HepG2 (cell line): ENCODE measurements around the gene CA9. TPM values are rescaled to one million over a fixed set of nuclear protein-coding genes. Genes with fewer than 3 reads are reported as not detected.

Source experiments
- ATAC-seq: fragments of 200-7000 bp; cut with Tn5 transposase; 3 replicates; pipeline ENCODE4 v1.9.1; 2020; ENCODE audit warnings: mild to moderate bottlenecking, moderate library complexity
- BruUV-seq: library from RNA; stranded (reverse); fragments of 400-500 nt; replicated peaks from 2 replicates; lab custom pipeline; 2021; lab: Mats Ljungman, UMichigan
- CTCF ChIA-PET: fragments of 300-600 bp; formaldehyde crosslinking; extraction: SDS; loops from one replicate; lab custom pipeline; 2021; ENCODE audit warnings: low total read pairs, inconsistent platforms, low intra/inter-chr PET ratio; lab: Yijun Ruan, JAX
- POLR2A ChIA-PET: fragments of 350-600 bp; sonication (Branson Sonifier 250); formaldehyde crosslinking; loops from one replicate; lab custom pipeline; 2020; ENCODE audit warnings: antibody characterized with exemption, inconsistent platforms; lab: Yijun Ruan, JAX
- DNase-seq: peaks from one replicate; pipeline ENCODE4 v3.0.0-alpha.2; 2015; ENCODE audit warnings: low spot score
- FAIRE-seq: peaks from 3 replicates; lab custom pipeline; 2011; peaks lifted over from hg19 to GRCh38; lab: Jason Lieb, UNC
- H2AFZ ChIP-seq: one replicate; pipeline ENCODE4 v1.6.1; 2011; ENCODE audit warnings: low read length, inconsistent platforms
- H3K27ac ChIP-seq: fragments of 300-600 bp; 3 replicates; pipeline ENCODE4 v1.8.0; 2011; ENCODE audit warnings: mixed run types, mild to moderate bottlenecking, mixed read lengths, low read length, inconsistent platforms; ENCODE audit not compliant: insufficient read depth; ENCODE audit errors: extremely low read length
- H3K27me3 ChIP-seq, 2 experiments: fragments of 200-600 bp in 1 of 2; 2 replicates in 1 of 2; 3 replicates in 1 of 2; pipeline versions ENCODE4 v1.6.0 to v1.8.0; 2011; ENCODE audit warnings: low read length in 2 of 2, mild to moderate bottlenecking in 2 of 2, moderate library complexity in 2 of 2, inconsistent platforms in 1 of 2; ENCODE audit not compliant: insufficient read depth in 2 of 2, control insufficient read depth in 1 of 2
- H3K36me3 ChIP-seq, 2 experiments: fragments of 200-600 bp in 1 of 2; replicated peaks in 1 of 2; 2 replicates in 1 of 2; 3 replicates in 1 of 2; pipeline versions ENCODE4 v1.5.1 to v1.8.0; 2011; ENCODE audit warnings: low read length in 2 of 2, inconsistent platforms in 1 of 2; ENCODE audit not compliant: insufficient read depth in 2 of 2, control insufficient read depth in 1 of 2
- H3K4me1 ChIP-seq: 2 replicates; pipeline ENCODE4 v1.5.1; 2012; ENCODE audit warnings: low read length, inconsistent platforms; ENCODE audit not compliant: insufficient read depth
- H3K4me2 ChIP-seq: 2 replicates; pipeline ENCODE4 v1.6.0; 2011; ENCODE audit warnings: low read depth, low read length, inconsistent platforms
- H3K4me3 ChIP-seq, 3 experiments: fragments of 200-600 bp in 1 of 3; sonication (generic), shearing (Covaris generic) in 1 of 3; replicated peaks in 1 of 3; 2 replicates each; pipeline ENCODE4 v1.5.1; 2011 to 2016; ENCODE audit warnings: low read length in 3 of 3, inconsistent platforms in 2 of 3, low read depth in 2 of 3, mild to moderate bottlenecking in 2 of 3, control low read depth in 1 of 3, mixed read lengths in 1 of 3; ENCODE audit not compliant: insufficient read depth in 1 of 3
- H3K79me2 ChIP-seq: one replicate; pipeline ENCODE4 v1.6.1; 2011; ENCODE audit warnings: low read length, inconsistent platforms; ENCODE audit not compliant: insufficient read depth
- H3K9ac ChIP-seq: 2 replicates; pipeline ENCODE4 v1.6.0; 2011; ENCODE audit warnings: mild to moderate bottlenecking, low read depth, low read length, inconsistent platforms; ENCODE audit not compliant: insufficient read depth
- H3K9me3 ChIP-seq: 2 replicates; pipeline ENCODE4 v1.5.1; 2012; ENCODE audit warnings: mild to moderate bottlenecking, low read length
- H4K20me1 ChIP-seq: 2 replicates; pipeline ENCODE4 v1.6.0; 2011; ENCODE audit warnings: inconsistent platforms, mild to moderate bottlenecking, low read length, moderate library complexity; ENCODE audit not compliant: insufficient read depth
- ARNTL ChIP-seq: sonication (generic); formaldehyde crosslinking; IDR thresholded peaks from 2 replicates; pipeline ENCODE4 v1.4.0; 2020; ENCODE audit warnings: mild to moderate bottlenecking, missing genetic modification reagents
- FOXK1 ChIP-seq: sonication (generic); formaldehyde crosslinking; IDR thresholded peaks from 2 replicates; pipeline ENCODE4 v1.4.0; 2020; ENCODE audit warnings: low read depth, missing genetic modification reagents, borderline replicate concordance
- KAT2B ChIP-seq: fragments of 150-350 bp; IDR thresholded peaks from 2 replicates; pipeline ENCODE4 v1.6.1; 2014; ENCODE audit warnings: low read depth, low read length, borderline replicate concordance
- MAF1 ChIP-seq: sonication (generic); formaldehyde crosslinking; IDR thresholded peaks from 2 replicates; pipeline ENCODE4 v1.5.0; 2020; ENCODE audit warnings: missing genetic modification reagents, borderline replicate concordance
- MLX ChIP-seq: IDR thresholded peaks from 2 replicates; pipeline ENCODE4 v1.6.1; 2016
- NFYC ChIP-seq: IDR thresholded peaks from 2 replicates; pipeline ENCODE4 v1.6.1; 2016; ENCODE audit warnings: missing genetic modification reagents, missing compliant biosample characterization
- SCMH1 ChIP-seq: sonication (generic); formaldehyde crosslinking; IDR thresholded peaks from 2 replicates; pipeline ENCODE4 v1.9.0; 2021; ENCODE audit warnings: missing genetic modification reagents, mild to moderate bottlenecking, borderline replicate concordance
- SP5 ChIP-seq: IDR thresholded peaks from 2 replicates; pipeline ENCODE4 v1.6.1; 2016; ENCODE audit warnings: low read depth, borderline replicate concordance
- TEAD3 ChIP-seq: optimal IDR thresholded peaks from 2 replicates; pipeline ENCODE3; 2016; ENCODE audit warnings: borderline replicate concordance
- TGIF2 ChIP-seq: IDR thresholded peaks from 2 replicates; pipeline ENCODE4 v1.6.1; 2016; ENCODE audit warnings: control low read depth, missing compliant biosample characterization
- YEATS4 ChIP-seq: sonication (generic); formaldehyde crosslinking; IDR thresholded peaks from 2 replicates; pipeline ENCODE4 v1.4.0; 2020; ENCODE audit warnings: missing genetic modification reagents, borderline replicate concordance
- ZBTB1 ChIP-seq: sonication (generic); formaldehyde crosslinking; IDR thresholded peaks from 2 replicates; pipeline ENCODE4 v1.4.0; 2020; ENCODE audit warnings: missing genetic modification reagents, borderline replicate concordance
- ZBTB33 ChIP-seq: sonication (generic); formaldehyde crosslinking; IDR thresholded peaks from 2 replicates; pipeline ENCODE4 v1.4.0; 2020; ENCODE audit warnings: missing genetic modification reagents
- ZBTB38 ChIP-seq: sonication (generic); formaldehyde crosslinking; IDR thresholded peaks from 2 replicates; pipeline ENCODE4 v1.5.1; 2020; ENCODE audit warnings: mild to moderate bottlenecking, missing genetic modification reagents
- ZBTB7A ChIP-seq: sonication (generic); formaldehyde crosslinking; IDR thresholded peaks from 2 replicates; pipeline ENCODE4 v1.8.0; 2022; ENCODE audit warnings: mild to moderate bottlenecking, missing genetic modification reagents
- ZFX ChIP-seq: sonication (generic); formaldehyde crosslinking; IDR thresholded peaks from 2 replicates; pipeline ENCODE4 v1.4.0; 2020; ENCODE audit warnings: mild to moderate bottlenecking, low read depth, missing genetic modification reagents, moderate library complexity
- ZIK1 ChIP-seq: sonication (generic); formaldehyde crosslinking; IDR thresholded peaks from 2 replicates; pipeline ENCODE4 v1.5.0; 2020; ENCODE audit warnings: mild to moderate bottlenecking, low read depth, missing genetic modification reagents, borderline replicate concordance
- ZNF205 ChIP-seq: IDR thresholded peaks from 2 replicates; pipeline ENCODE4 v1.6.1; 2018; ENCODE audit warnings: missing biosample characterization, missing genetic modification reagents
- ZNF704 ChIP-seq: sonication (generic); formaldehyde crosslinking; IDR thresholded peaks from 2 replicates; pipeline ENCODE4 v1.8.1; 2023; ENCODE audit warnings: mild to moderate bottlenecking, inconsistent platforms, moderate library complexity, missing genetic modification reagents, borderline replicate concordance
- ZNF772 ChIP-seq: sonication (generic); formaldehyde crosslinking; IDR thresholded peaks from 2 replicates; pipeline ENCODE4 v1.5.0; 2020; ENCODE audit warnings: mild to moderate bottlenecking, missing genetic modification reagents
- WGBS: methylation state at CpG from one replicate; pipeline ENCODE4 v1.1.6; 2017; ENCODE audit warnings: low lambda C conversion rate; 5-methylcytosine and 5-hydroxymethylcytosine counted together
- in situ Hi-C: cut with HindIII; loops from 2 replicates; pipeline ENCODE4 v1.10.0; 2017; ENCODE audit warnings: low pct_unique_long_range_greater_than_20kb; ENCODE audit not compliant: extremely low pct_ligation_motif_present
- intact Hi-C: fragments of 100-400 bp; cut with micrococcal nuclease; formaldehyde crosslinking; loops from one replicate; pipeline ENCODE4 v1.10.0; 2022; ENCODE audit not compliant: unreplicated experiment
- polyA plus RNA-seq, 8 experiments: library from polyadenylated mRNA; depleted of rRNA in 3 of 8; stranded (reverse) in 7 of 8; unstranded in 1 of 8; fragments of >200 nt; fragmentation: Illumina TruSeq in 4 of 8; extraction: Trizol in 4 of 8; gene quantifications; 2 replicates each; pipeline versions ENCODE4 v1.2.1 to v1.2.3, GENCODE V29; 2011 to 2016; ENCODE audit warnings: low read depth in 4 of 8, missing spikeins in 1 of 8, mixed read lengths in 1 of 8; ENCODE audit not compliant: insufficient read depth in 1 of 8
- total RNA-seq, 5 experiments: library from RNA; depleted of rRNA; stranded (reverse); fragments of >200 nt; fragmentation: Illumina TruSeq; extraction: Trizol; gene quantifications; 2 replicates each; pipeline ENCODE4 v1.2.3, GENCODE V29; 2016; ENCODE audit warnings: low read depth in 1 of 5

The CA9 gene
- total and polyA plus RNA-seq, 2 of the 13 experiments (the other 11 are each of a cell fraction or from before 2014, with no cell fraction given), result 0.13 to 152 TPM

- TF ChIP-seq ZBTB1 (CRISPR knock-in tag), result no peak
- no peak for TF ChIP-seq YEATS4
- no peak for TF ChIP-seq ZNF772 (CRISPR knock-in tag)
- no peak for TF ChIP-seq TGIF2 (CRISPR knock-in tag)
- no peak for TF ChIP-seq FOXK1 (CRISPR knock-in tag)
Observed at GRCh38 chr9:35653611-35654010, 20.1 kb upstream of the CA9 start (continued).

- no peak overlapping the region for H3K27ac ChIP-seq
- intact Hi-C loops, result no loop called here
- no peak for ATAC-seq
Observed at GRCh38 chr9:35656348-35656747, 17.4 kb upstream of the CA9 start.

More at GRCh38 chr9:35656348-35656747, 17.4 kb upstream of the CA9 start:
- BruUV-seq, result no TSS peak
- Histone ChIP-seq H3K4me3 (no peak overlapping the region), H2AFZ (no peak overlapping the region), H4K20me1 (no peaks in the 10 kb centered on the region), H3K79me2 (peaks cover 6% of the 10 kb centered on the region), H3K27me3 (no peaks in the 10 kb centered on the region; a peak in 2 of 5 replicates), H3K4me2 (peak overlapping the region; percentile 78; the same call in 1 of the 2 replicates), H3K9ac (no peak overlapping the region), H3K4me1 (peaks cover 71% of the 10 kb centered on the region)
- DNase-seq (no peak), FAIRE-seq (no peak)
- POLR2A ChIA-PET, result interaction anchor here (1.6 to 6.3 kb wide), 6 partner anchors 9 to 158 kb away, joined by 3 to 68 read pairs (median 36); partner anchors contain the start of genes CREB3, HINT2, TLN1 and TPM2
- in situ Hi-C loops, result loop anchor here (10.0 kb wide), 1 partner anchor 542 kb away; the partner anchor contains the start of gene ATOSB
- no peak for TF ChIP-seq SCMH1
- TF ChIP-seq ZFX (CRISPR knock-in tag), result peak; percentile 6; the same call in 1 of the 2 replicates
- TF ChIP-seq ZNF704 (CRISPR knock-in tag), result no peak
- TF ChIP-seq ZBTB33 (CRISPR knock-in tag), result peak; percentile 53
- peak; percentile 26; the same call in 1 of the 2 replicates for TF ChIP-seq ZIK1 (CRISPR knock-in tag)
- no peak for TF ChIP-seq MLX (CRISPR knock-in tag)
- no peak for TF ChIP-seq KAT2B
- no peak for TF ChIP-seq MAF1 (CRISPR knock-in tag)
- peak; percentile 14 for TF ChIP-seq TEAD3 (CRISPR knock-in tag)
- 0 out of 2 replicates have a peak, but pooled peaks have one; percentile 20 for TF ChIP-seq ZNF205
- TF ChIP-seq SP5, result 0 out of 2 replicates have a peak, but pooled peaks have one; percentile 43
- no peak for TF ChIP-seq ARNTL (CRISPR knock-in tag)
- no peak for TF ChIP-seq ZBTB7A (CRISPR knock-in tag)
- peak; percentile 86 for TF ChIP-seq ZBTB38 (CRISPR knock-in tag)
- TF ChIP-seq NFYC, result no peak
- TF ChIP-seq, all 625 proteins: peak for 7
- CTCF ChIA-PET, result no interaction called here
- Histone ChIP-seq H3K9me3 (no peaks in the 10 kb centered on the region), H3K36me3 (peaks cover 5 to 6% of the 10 kb centered on the region in 2 experiments; a peak in 3 of 5 replicates)
- 60% methylated on average over 14 of the region's 17 CpGs for WGBS
